WTC11 (cell line): ENCODE results near the gene TRIM69.

ENCODE experiments used
- CREB1 ChIP-seq: sonication (generic); formaldehyde crosslinking; IDR thresholded peaks from 2 replicates; pipeline ENCODE4 v1.8.0; 2023; ENCODE audit warnings: mild to moderate bottlenecking, missing genetic modification reagents
- CTCF ChIP-seq: fragments of 200-600 bp; IDR thresholded peaks from 2 replicates; pipeline ENCODE4 v1.8.0; 2022; ENCODE audit warnings: antibody characterized with exemption
- E2F5 ChIP-seq: sonication (generic); formaldehyde crosslinking; IDR thresholded peaks from 2 replicates; pipeline ENCODE4 v1.8.1; 2022; ENCODE audit warnings: mild to moderate bottlenecking, moderate library complexity, missing genetic modification reagents
- IRF2 ChIP-seq: sonication (generic); formaldehyde crosslinking; IDR thresholded peaks from 2 replicates; pipeline ENCODE4 v1.8.0; 2022; ENCODE audit warnings: low read depth, missing genetic modification reagents, borderline replicate concordance
- KAT7 ChIP-seq: sonication (generic); formaldehyde crosslinking; IDR thresholded peaks from 2 replicates; pipeline ENCODE4 v1.8.1; 2023; ENCODE audit warnings: missing genetic modification reagents, mild to moderate bottlenecking, borderline replicate concordance
- SMAD3 ChIP-seq: sonication (generic); formaldehyde crosslinking; IDR thresholded peaks from 2 replicates; pipeline ENCODE4 v1.8.0; 2022; ENCODE audit warnings: missing genetic modification reagents, mild to moderate bottlenecking, borderline replicate concordance
- SP1 ChIP-seq: sonication (generic); formaldehyde crosslinking; conservative IDR thresholded peaks from 2 replicates; pipeline ENCODE4 v1.8.1; 2022; ENCODE audit warnings: missing genetic modification reagents
- TCF7 ChIP-seq: sonication (generic); formaldehyde crosslinking; IDR thresholded peaks from 2 replicates; pipeline ENCODE4 v1.8.0; 2022; ENCODE audit warnings: mild to moderate bottlenecking, low read depth, missing genetic modification reagents, moderate library complexity
- ZNF232 ChIP-seq: sonication (generic); formaldehyde crosslinking; IDR thresholded peaks from 2 replicates; pipeline ENCODE4 v1.8.0; 2022; ENCODE audit warnings: mild to moderate bottlenecking, missing genetic modification reagents
- TF ChIP-seq, protein P1 (sequence below): sonication (generic); formaldehyde crosslinking; IDR thresholded peaks from 2 replicates; pipeline ENCODE4 v1.8.1; 2023; ENCODE audit warnings: mild to moderate bottlenecking, missing genetic modification reagents, borderline replicate concordance
- TF ChIP-seq, protein P2 (sequence below): sonication (generic); formaldehyde crosslinking; IDR thresholded peaks from 2 replicates; pipeline ENCODE4 v1.8.1; 2023; ENCODE audit warnings: mild to moderate bottlenecking, moderate library complexity, missing genetic modification reagents
- TF ChIP-seq, protein P3 (sequence below): sonication (generic); formaldehyde crosslinking; IDR thresholded peaks from 2 replicates; pipeline ENCODE4 v1.8.0; 2023; ENCODE audit warnings: missing genetic modification reagents, mild to moderate bottlenecking, borderline replicate concordance

GRCh38 chr15:44722011-44722410 lies 14.3 kb upstream of the TRIM69 start:
- TF ChIP-seq CTCF = no peak
- TF ChIP-seq, protein P1, sequence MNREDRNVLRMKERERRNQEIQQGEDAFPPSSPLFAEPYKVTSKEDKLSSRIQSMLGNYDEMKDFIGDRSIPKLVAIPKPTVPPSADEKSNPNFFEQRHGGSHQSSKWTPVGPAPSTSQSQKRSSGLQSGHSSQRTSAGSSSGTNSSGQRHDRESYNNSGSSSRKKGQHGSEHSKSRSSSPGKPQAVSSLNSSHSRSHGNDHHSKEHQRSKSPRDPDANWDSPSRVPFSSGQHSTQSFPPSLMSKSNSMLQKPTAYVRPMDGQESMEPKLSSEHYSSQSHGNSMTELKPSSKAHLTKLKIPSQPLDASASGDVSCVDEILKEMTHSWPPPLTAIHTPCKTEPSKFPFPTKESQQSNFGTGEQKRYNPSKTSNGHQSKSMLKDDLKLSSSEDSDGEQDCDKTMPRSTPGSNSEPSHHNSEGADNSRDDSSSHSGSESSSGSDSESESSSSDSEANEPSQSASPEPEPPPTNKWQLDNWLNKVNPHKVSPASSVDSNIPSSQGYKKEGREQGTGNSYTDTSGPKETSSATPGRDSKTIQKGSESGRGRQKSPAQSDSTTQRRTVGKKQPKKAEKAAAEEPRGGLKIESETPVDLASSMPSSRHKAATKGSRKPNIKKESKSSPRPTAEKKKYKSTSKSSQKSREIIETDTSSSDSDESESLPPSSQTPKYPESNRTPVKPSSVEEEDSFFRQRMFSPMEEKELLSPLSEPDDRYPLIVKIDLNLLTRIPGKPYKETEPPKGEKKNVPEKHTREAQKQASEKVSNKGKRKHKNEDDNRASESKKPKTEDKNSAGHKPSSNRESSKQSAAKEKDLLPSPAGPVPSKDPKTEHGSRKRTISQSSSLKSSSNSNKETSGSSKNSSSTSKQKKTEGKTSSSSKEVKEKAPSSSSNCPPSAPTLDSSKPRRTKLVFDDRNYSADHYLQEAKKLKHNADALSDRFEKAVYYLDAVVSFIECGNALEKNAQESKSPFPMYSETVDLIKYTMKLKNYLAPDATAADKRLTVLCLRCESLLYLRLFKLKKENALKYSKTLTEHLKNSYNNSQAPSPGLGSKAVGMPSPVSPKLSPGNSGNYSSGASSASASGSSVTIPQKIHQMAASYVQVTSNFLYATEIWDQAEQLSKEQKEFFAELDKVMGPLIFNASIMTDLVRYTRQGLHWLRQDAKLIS = no peak
- TF ChIP-seq SP1 = no peak
- TF ChIP-seq IRF2 = no peak
- no peak for TF ChIP-seq ZNF232
- TF ChIP-seq, protein P2, sequence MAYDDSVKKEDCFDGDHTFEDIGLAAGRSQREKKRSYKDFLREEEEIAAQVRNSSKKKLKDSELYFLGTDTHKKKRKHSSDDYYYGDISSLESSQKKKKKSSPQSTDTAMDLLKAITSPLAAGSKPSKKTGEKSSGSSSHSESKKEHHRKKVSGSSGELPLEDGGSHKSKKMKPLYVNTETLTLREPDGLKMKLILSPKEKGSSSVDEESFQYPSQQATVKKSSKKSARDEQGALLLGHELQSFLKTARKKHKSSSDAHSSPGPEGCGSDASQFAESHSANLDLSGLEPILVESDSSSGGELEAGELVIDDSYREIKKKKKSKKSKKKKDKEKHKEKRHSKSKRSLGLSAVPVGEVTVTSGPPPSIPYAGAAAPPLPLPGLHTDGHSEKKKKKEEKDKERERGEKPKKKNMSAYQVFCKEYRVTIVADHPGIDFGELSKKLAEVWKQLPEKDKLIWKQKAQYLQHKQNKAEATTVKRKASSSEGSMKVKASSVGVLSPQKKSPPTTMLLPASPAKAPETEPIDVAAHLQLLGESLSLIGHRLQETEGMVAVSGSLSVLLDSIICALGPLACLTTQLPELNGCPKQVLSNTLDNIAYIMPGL = no peak
- TF ChIP-seq KAT7 (CRISPR knock-in tag) = no peak
- TF ChIP-seq CREB1 (CRISPR knock-in tag) = no peak
- TF ChIP-seq SMAD3 (CRISPR knock-in tag) = no peak
- TF ChIP-seq TCF7 (CRISPR knock-in tag) = no peak
- TF ChIP-seq E2F5 (CRISPR knock-in tag) = no peak
- TF ChIP-seq, protein P3, sequence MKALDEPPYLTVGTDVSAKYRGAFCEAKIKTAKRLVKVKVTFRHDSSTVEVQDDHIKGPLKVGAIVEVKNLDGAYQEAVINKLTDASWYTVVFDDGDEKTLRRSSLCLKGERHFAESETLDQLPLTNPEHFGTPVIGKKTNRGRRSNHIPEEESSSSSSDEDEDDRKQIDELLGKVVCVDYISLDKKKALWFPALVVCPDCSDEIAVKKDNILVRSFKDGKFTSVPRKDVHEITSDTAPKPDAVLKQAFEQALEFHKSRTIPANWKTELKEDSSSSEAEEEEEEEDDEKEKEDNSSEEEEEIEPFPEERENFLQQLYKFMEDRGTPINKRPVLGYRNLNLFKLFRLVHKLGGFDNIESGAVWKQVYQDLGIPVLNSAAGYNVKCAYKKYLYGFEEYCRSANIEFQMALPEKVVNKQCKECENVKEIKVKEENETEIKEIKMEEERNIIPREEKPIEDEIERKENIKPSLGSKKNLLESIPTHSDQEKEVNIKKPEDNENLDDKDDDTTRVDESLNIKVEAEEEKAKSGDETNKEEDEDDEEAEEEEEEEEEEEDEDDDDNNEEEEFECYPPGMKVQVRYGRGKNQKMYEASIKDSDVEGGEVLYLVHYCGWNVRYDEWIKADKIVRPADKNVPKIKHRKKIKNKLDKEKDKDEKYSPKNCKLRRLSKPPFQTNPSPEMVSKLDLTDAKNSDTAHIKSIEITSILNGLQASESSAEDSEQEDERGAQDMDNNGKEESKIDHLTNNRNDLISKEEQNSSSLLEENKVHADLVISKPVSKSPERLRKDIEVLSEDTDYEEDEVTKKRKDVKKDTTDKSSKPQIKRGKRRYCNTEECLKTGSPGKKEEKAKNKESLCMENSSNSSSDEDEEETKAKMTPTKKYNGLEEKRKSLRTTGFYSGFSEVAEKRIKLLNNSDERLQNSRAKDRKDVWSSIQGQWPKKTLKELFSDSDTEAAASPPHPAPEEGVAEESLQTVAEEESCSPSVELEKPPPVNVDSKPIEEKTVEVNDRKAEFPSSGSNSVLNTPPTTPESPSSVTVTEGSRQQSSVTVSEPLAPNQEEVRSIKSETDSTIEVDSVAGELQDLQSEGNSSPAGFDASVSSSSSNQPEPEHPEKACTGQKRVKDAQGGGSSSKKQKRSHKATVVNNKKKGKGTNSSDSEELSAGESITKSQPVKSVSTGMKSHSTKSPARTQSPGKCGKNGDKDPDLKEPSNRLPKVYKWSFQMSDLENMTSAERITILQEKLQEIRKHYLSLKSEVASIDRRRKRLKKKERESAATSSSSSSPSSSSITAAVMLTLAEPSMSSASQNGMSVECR = no peak
